IMR-90 (cell line): ENCODE measurements around the gene TNFRSF21. TPM values are rescaled to one million over a fixed set of nuclear protein-coding genes. Genes with fewer than 3 reads are reported as not detected.

Source experiments
- ATAC-seq: fragments of 200-7000 bp; cut with Tn5 transposase; 2 replicates; pipeline ENCODE4 v1.9.1; 2020; ENCODE audit warnings: low read depth, mild to moderate bottlenecking, moderate library complexity
- BruUV-seq: library from RNA; stranded (reverse); fragments of 400-500 nt; replicated peaks from 2 replicates; lab custom pipeline; 2021; lab: Mats Ljungman, UMichigan
- CTCF ChIA-PET: fragments of 300-600 bp; formaldehyde crosslinking; extraction: SDS; loops from one replicate; lab custom pipeline; 2021; ENCODE audit warnings: antibody characterized with exemption; lab: Yijun Ruan, JAX
- POLR2A ChIA-PET: fragments of 300-600 bp; sonication (Branson Sonifier 250); formaldehyde crosslinking; loops from one replicate; lab custom pipeline; 2022; ENCODE audit warnings: antibody characterized with exemption; ENCODE audit not compliant: unreplicated experiment; lab: Charles Lee
- DNase-seq: peaks from one replicate; pipeline ENCODE4 v3.0.0; 2013
- H2AFZ ChIP-seq: replicated peaks from 2 replicates; pipeline ENCODE3; 2013; ENCODE audit warnings: low read length, mild to moderate bottlenecking; ENCODE audit not compliant: poor library complexity
- H2AK5ac ChIP-seq: 2 replicates; pipeline ENCODE4 v1.6.1; 2013; ENCODE audit warnings: low read depth, low read length, inconsistent platforms
- H2AK9ac ChIP-seq: replicated peaks from 2 replicates; pipeline ENCODE3; 2013; ENCODE audit warnings: mild to moderate bottlenecking, low read depth, low read length, moderate library complexity; ENCODE audit not compliant: poor library complexity
- H2BK120ac ChIP-seq: 2 replicates; pipeline ENCODE4 v1.6.1; 2013; ENCODE audit warnings: low read depth, low read length, inconsistent platforms
- H2BK15ac ChIP-seq: 3 replicates; pipeline ENCODE4 v1.6.1; 2013; ENCODE audit warnings: low read depth, low read length, inconsistent platforms
- H2BK20ac ChIP-seq: 2 replicates; pipeline ENCODE4 v1.6.1; 2013; ENCODE audit warnings: low read depth, mild to moderate bottlenecking, inconsistent platforms, low read length, moderate library complexity
- H2BK5ac ChIP-seq: 2 replicates; pipeline ENCODE4 v1.6.1; 2013; ENCODE audit warnings: mild to moderate bottlenecking, low read depth, low read length, inconsistent platforms; ENCODE audit not compliant: poor library complexity, severe bottlenecking
- H3K14ac ChIP-seq: replicated peaks from 2 replicates; pipeline ENCODE4 v1.6.1; 2013; ENCODE audit warnings: low read depth, low read length, inconsistent platforms
- H3K18ac ChIP-seq: 2 replicates; pipeline ENCODE4 v1.6.1; 2013; ENCODE audit warnings: low read depth, low read length, control low read depth
- H3K23ac ChIP-seq: 2 replicates; pipeline ENCODE4 v1.6.1; 2013; ENCODE audit warnings: low read depth, low read length, inconsistent platforms
- H3K27ac ChIP-seq: 2 replicates; pipeline ENCODE4 v1.5.1; 2013; ENCODE audit warnings: mild to moderate bottlenecking, control low read depth, low read length; ENCODE audit not compliant: insufficient read depth
- H3K27me3 ChIP-seq: 2 replicates; pipeline ENCODE4 v1.6.1; 2013; ENCODE audit warnings: low read length; ENCODE audit not compliant: control insufficient read depth, insufficient read depth
- H3K36me3 ChIP-seq: 2 replicates; pipeline ENCODE4 v1.6.1; 2013; ENCODE audit warnings: low read length, mixed read lengths; ENCODE audit not compliant: control insufficient read depth, insufficient read depth
- H3K4ac ChIP-seq: 2 replicates; pipeline ENCODE4 v1.6.1; 2013; ENCODE audit warnings: low read depth, low read length, inconsistent platforms
- H3K4me1 ChIP-seq: 2 replicates; pipeline ENCODE4 v1.6.1; 2013; ENCODE audit warnings: low read length, mixed read lengths; ENCODE audit not compliant: control insufficient read depth, insufficient read depth
- H3K4me2 ChIP-seq: 2 replicates; pipeline ENCODE4 v1.6.1; 2013; ENCODE audit warnings: low read depth, mild to moderate bottlenecking, control low read depth, low read length, moderate library complexity
- H3K4me3 ChIP-seq: 2 replicates; pipeline ENCODE4 v1.5.1; 2013; ENCODE audit warnings: low read depth, mild to moderate bottlenecking, control low read depth, low read length, moderate library complexity; ENCODE audit not compliant: insufficient read depth
- H3K56ac ChIP-seq: 2 replicates; pipeline ENCODE4 v1.6.1; 2013; ENCODE audit warnings: low read length, inconsistent platforms; ENCODE audit not compliant: insufficient read depth; ENCODE audit errors: extremely low read depth
- H3K79me1 ChIP-seq, 2 experiments: 2 replicates each; pipeline ENCODE4 v1.6.1; 2013; ENCODE audit warnings: low read length in 2 of 2, inconsistent platforms in 1 of 2, low read depth in 1 of 2
- H3K9ac ChIP-seq: 2 replicates; pipeline ENCODE4 v1.6.1; 2013; ENCODE audit warnings: low read depth, low read length, control low read depth
- H3K9me1 ChIP-seq: 2 replicates; pipeline ENCODE4 v1.6.1; 2013; ENCODE audit warnings: low read length, inconsistent platforms; ENCODE audit not compliant: insufficient read depth
- H3K9me3 ChIP-seq: 2 replicates; pipeline ENCODE4 v1.6.1; 2013; ENCODE audit warnings: low read length; ENCODE audit not compliant: control insufficient read depth, insufficient read depth
- H4K20me1 ChIP-seq: 2 replicates; pipeline ENCODE4 v1.6.1; 2013; ENCODE audit warnings: low read length, inconsistent platforms; ENCODE audit not compliant: insufficient read depth
- H4K5ac ChIP-seq: 2 replicates; pipeline ENCODE4 v1.6.1; 2013; ENCODE audit warnings: mild to moderate bottlenecking, low read depth, low read length, control low read depth
- H4K8ac ChIP-seq, 2 experiments: 2 replicates each; pipeline ENCODE4 v1.6.1; 2013; ENCODE audit warnings: low read depth in 2 of 2, low read length in 2 of 2, control low read depth in 1 of 2, inconsistent platforms in 1 of 2
- H4K91ac ChIP-seq: 2 replicates; pipeline ENCODE4 v1.6.1; 2013; ENCODE audit warnings: low read depth, low read length, inconsistent platforms; ENCODE audit not compliant: insufficient read depth
- BHLHE40 ChIP-seq: fragments of 150-350 bp; IDR thresholded peaks from 2 replicates; pipeline ENCODE4 v1.6.1; 2016; ENCODE audit warnings: mild to moderate bottlenecking, low read depth, low read length
- CEBPB ChIP-seq: IDR thresholded peaks from 2 replicates; pipeline ENCODE4 v1.6.1; 2012; ENCODE audit warnings: low read depth, low read length, improper control_type of control experiment
- CHD1 ChIP-seq: IDR thresholded peaks from 2 replicates; pipeline ENCODE4 v1.6.1; 2012; ENCODE audit warnings: low read depth, low read length, improper control_type of control experiment
- CTCF ChIP-seq: conservative IDR thresholded peaks from 2 replicates; pipeline ENCODE4 v1.5.1; 2012; ENCODE audit warnings: mild to moderate bottlenecking, low read depth, low read length, improper control_type of control experiment
- FOS ChIP-seq: fragments of 150-350 bp; IDR thresholded peaks from 2 replicates; pipeline ENCODE4 v1.6.1; 2016; ENCODE audit warnings: low read depth, low read length
- MAZ ChIP-seq: IDR thresholded peaks from 2 replicates; pipeline ENCODE4 v1.6.1; 2012; ENCODE audit warnings: low read depth, mild to moderate bottlenecking, low read length, improper control_type of control experiment, moderate library complexity, borderline replicate concordance
- MXI1 ChIP-seq: IDR thresholded peaks from 2 replicates; pipeline ENCODE4 v1.6.1; 2012; ENCODE audit warnings: low read depth, mild to moderate bottlenecking, low read length, moderate library complexity, borderline replicate concordance
- NFE2L2 ChIP-seq: fragments of 150-350 bp; IDR thresholded peaks from 2 replicates; pipeline ENCODE4 v1.6.1; 2016; ENCODE audit warnings: low read depth, mild to moderate bottlenecking, low read length
- RCOR1 ChIP-seq: IDR thresholded peaks from 2 replicates; pipeline ENCODE4 v1.6.1; 2012; ENCODE audit warnings: mild to moderate bottlenecking, low read length, improper control_type of control experiment; ENCODE audit not compliant: insufficient replicate concordance
- RFX5 ChIP-seq: IDR thresholded peaks from 2 replicates; pipeline ENCODE4 v1.8.0; 2012; ENCODE audit warnings: low read depth, mild to moderate bottlenecking, low read length, moderate library complexity
- SMC3 ChIP-seq: fragments of 150-350 bp; IDR thresholded peaks from 2 replicates; pipeline ENCODE4 v1.6.1; 2016; ENCODE audit warnings: low read depth, mild to moderate bottlenecking, antibody characterized with exemption, low read length, moderate library complexity
- USF2 ChIP-seq: fragments of 150-350 bp; IDR thresholded peaks from 2 replicates; pipeline ENCODE4 v1.6.1; 2017; ENCODE audit warnings: mild to moderate bottlenecking, antibody characterized with exemption, low read length, low read depth
- WGBS, 2 experiments: methylation state at CpG; one replicate each; pipeline versions ENCODE4 v1.1.5 to v1.1.7; 2013; ENCODE audit warnings: missing lambda C conversion rate in 2 of 2; ENCODE audit not compliant: insufficient read length in 1 of 2; ENCODE audit errors: extremely low coverage in 2 of 2; 5-methylcytosine and 5-hydroxymethylcytosine counted together
- dilution Hi-C: fragments of 300-500 bp; cut with HindIII; formaldehyde crosslinking; loops from one replicate; pipeline ENCODE4 v1.14.3; 2018; ENCODE audit warnings: low sequenced_read_pairs; ENCODE audit not compliant: unreplicated experiment
- in situ Hi-C: fragments of 300-500 bp; cut with MboI; formaldehyde crosslinking; loops from 3 replicates; pipeline ENCODE4 v1.14.3; 2019; ENCODE audit warnings: low sequenced_read_pairs, inconsistent platforms, mixed read lengths
- intact Hi-C: fragments of 100-400 bp; cut with micrococcal nuclease; formaldehyde crosslinking; loops from 2 replicates; pipeline ENCODE4 v1.10.0; 2022
- polyA plus RNA-seq, 3 experiments: library from polyadenylated mRNA; depleted of rRNA; stranded (reverse); fragments of >200 nt; gene quantifications; 2 replicates each; pipeline ENCODE4 v1.2.3, GENCODE V29; 2012; ENCODE audit warnings: low replicate concordance in 1 of 3
- total RNA-seq: library from RNA; depleted of rRNA; stranded (reverse); fragments of >200 nt; gene quantifications from 2 replicates; pipeline ENCODE4 v1.2.3, GENCODE V29; 2012

TNFRSF21 gene
- total and polyA plus RNA-seq, 2 of the 4 experiments (the other 2 are of a cell fraction): 2.9 to 6.9 TPM

GRCh38 chr6:47240277-47240890, 69.3 kb downstream of the TNFRSF21 start:
- intact Hi-C loops: loop anchor here (5.0 kb wide), 1 partner anchor 73 kb away; no protein-coding TSS in a partner anchor
- H2BK5ac ChIP-seq: no peak overlapping the region

More at GRCh38 chr6:47240277-47240890, 69.3 kb downstream of the TNFRSF21 start:
- peaks cover 0 to 4% of the 10 kb centered on the region in 2 experiments; a peak in 1 of 4 replicates for H3K79me1 ChIP-seq
- H4K20me1 ChIP-seq: no peaks in the 10 kb centered on the region
- no TSS peak for BruUV-seq
- H3K9me3 ChIP-seq: no peaks in the 10 kb centered on the region
- no peak overlapping the region for H3K4ac ChIP-seq
- H2AFZ ChIP-seq: no peak overlapping the region
- no peaks in the 10 kb centered on the region for H3K27me3 ChIP-seq
- H3K14ac ChIP-seq: no peak overlapping the region
- no peak overlapping the region for H3K18ac ChIP-seq
- H2BK20ac ChIP-seq: no peak overlapping the region
- H2AK9ac ChIP-seq: no peak overlapping the region
- peaks cover 3% of the 10 kb centered on the region; the same call in 1 of the 2 replicates for H3K4me1 ChIP-seq
- H3K4me2 ChIP-seq: no peak overlapping the region
- no peak overlapping the region for H3K23ac ChIP-seq
- peaks cover 3% of the 10 kb centered on the region; the same call in 1 of the 2 replicates for H3K9me1 ChIP-seq
- CTCF ChIA-PET: no interaction called here
- dilution Hi-C loops (no loop called here), in situ Hi-C loops (no loop called here)
- TF ChIP-seq BHLHE40: no peak
- TF ChIP-seq CTCF: no peak
- no peak for TF ChIP-seq MAZ
- TF ChIP-seq CEBPB: no peak
- no peak for TF ChIP-seq RFX5
- no peak for TF ChIP-seq FOS
- no peak for TF ChIP-seq CHD1
- no peak for TF ChIP-seq USF2
- TF ChIP-seq SMC3: no peak
- no peak for TF ChIP-seq MXI1
- no peak for TF ChIP-seq NFE2L2
- no peak for TF ChIP-seq RCOR1
- no peaks in the 10 kb centered on the region for H3K36me3 ChIP-seq
- H2AK5ac ChIP-seq: no peak overlapping the region
- ATAC-seq (no peak), DNase-seq (no peak)
- no peak overlapping the region for H4K5ac ChIP-seq
- H4K8ac ChIP-seq: no peak overlapping the region
- WGBS, 2 experiments: no CpG with 5 or more reads among the region's 5 CpGs
- H3K27ac ChIP-seq: no peak overlapping the region
- H2BK15ac ChIP-seq: no peak overlapping the region
- no peak overlapping the region for H2BK120ac ChIP-seq
- POLR2A ChIA-PET: no interaction called here
- H3K9ac ChIP-seq: no peak overlapping the region
- H3K56ac ChIP-seq: no peak overlapping the region
- no peak overlapping the region for H4K91ac ChIP-seq
- no peak overlapping the region for H3K4me3 ChIP-seq
